HCT116 (cell line): ENCODE results near the gene STPG1. TPM values are rescaled to one million over a fixed set of nuclear protein-coding genes. Genes with fewer than 3 reads are reported as not detected.
A peak's percentile ranks its signal among the peaks of the same experiment; 100 is the strongest.

Source experiments
- ATAC-seq: fragments of 200-7000 bp; cut with Tn5 transposase; 2 replicates; pipeline ENCODE4 v1.9.1; 2020; ENCODE audit warnings: mild to moderate bottlenecking, moderate library complexity
- BruUV-seq: library from RNA; stranded (reverse); fragments of 400-500 nt; replicated peaks from 2 replicates; lab custom pipeline; 2021; lab: Mats Ljungman, UMichigan
- CTCF ChIA-PET: fragments of 300-600 bp; sonication (Branson Sonifier 250); formaldehyde crosslinking; loops from one replicate; lab custom pipeline; 2021; ENCODE audit warnings: antibody characterized with exemption; lab: Charles Lee
- POLR2A ChIA-PET: fragments of 300-600, 350-600 bp; sonication (Branson Sonifier 250); formaldehyde crosslinking; loops from one replicate; lab custom pipeline; 2021; ENCODE audit warnings: antibody characterized with exemption; lab: Charles Lee
- RAD21 ChIA-PET, 2 experiments: fragments of 300-600 bp; sonication (Branson Sonifier 250); formaldehyde crosslinking; loops; one replicate each; lab custom pipeline; 2023; ENCODE audit warnings: low total read pairs in 2 of 2; ENCODE audit not compliant: uncharacterized antibody in 2 of 2, unreplicated experiment in 2 of 2, low non-redundant PET in 1 of 2; lab: Charles Lee
- DNase-seq: peaks from one replicate; pipeline ENCODE4 v3.0.0-alpha.2; 2010; ENCODE audit warnings: low read depth, low spot score
- H2AFZ ChIP-seq: fragments of 200-600 bp; shearing (Covaris generic), sonication (generic); 2 replicates; pipeline ENCODE4 v1.6.1; 2017; ENCODE audit warnings: low read depth, mixed run types, mixed read lengths, antibody characterized with exemption, low read length; ENCODE audit not compliant: poor library complexity, severe bottlenecking
- H3K27ac ChIP-seq: 2 replicates; pipeline ENCODE4 v1.5.1; 2012; ENCODE audit warnings: low read depth, low read length
- H3K27me3 ChIP-seq: fragments of 200-600 bp; sonication (generic); 2 replicates; pipeline ENCODE4 v1.6.1; 2016; ENCODE audit warnings: mixed run types, low read length, mixed read lengths; ENCODE audit not compliant: insufficient read depth
- H3K36me3 ChIP-seq, 2 experiments: fragments of 200-500 bp in 1 of 2; fragments of 200-600 bp in 1 of 2; sonication (Bioruptor generic) in 1 of 2; sonication (generic) in 1 of 2; 2 replicates each; pipeline versions ENCODE4 v1.5.1 to v1.6.1; 2014 to 2016; ENCODE audit warnings: low read length in 2 of 2, inconsistent platforms in 1 of 2, mixed read lengths in 1 of 2, mixed run types in 1 of 2; ENCODE audit not compliant: insufficient read depth in 2 of 2, control insufficient read depth in 1 of 2
- H3K4me1 ChIP-seq, 2 experiments: fragments of 200-600 bp in 1 of 2; sonication (generic) in 1 of 2; 2 replicates each; pipeline versions ENCODE4 v1.5.1 to v1.6.1; 2012 to 2017; ENCODE audit warnings: low read length in 2 of 2, inconsistent platforms in 1 of 2, mild to moderate bottlenecking in 1 of 2, mixed read lengths in 1 of 2, mixed run types in 1 of 2, moderate library complexity in 1 of 2; ENCODE audit not compliant: insufficient read depth in 2 of 2, control insufficient read depth in 1 of 2
- H3K4me2 ChIP-seq: fragments of 200-600 bp; sonication (generic); 2 replicates; pipeline ENCODE4 v1.6.1; 2017; ENCODE audit warnings: mixed run types, low read length, mixed read lengths
- H3K4me3 ChIP-seq, 2 experiments: fragments of 200-600 bp in 1 of 2; sonication (generic) in 1 of 2; replicated peaks in 1 of 2; 2 replicates each; pipeline ENCODE4 v1.5.1; 2011 to 2016; ENCODE audit warnings: low read length in 2 of 2, control low read depth in 1 of 2, low read depth in 1 of 2, mild to moderate bottlenecking in 1 of 2, mixed read lengths in 1 of 2, mixed run types in 1 of 2
- H3K79me2 ChIP-seq: fragments of 200-600 bp; sonication (generic); 2 replicates; pipeline ENCODE4 v1.6.1; 2017; ENCODE audit warnings: mild to moderate bottlenecking, mixed run types, low read length, moderate library complexity, mixed read lengths; ENCODE audit not compliant: insufficient read depth
- H3K9ac ChIP-seq: fragments of 200-600 bp; sonication (generic); 2 replicates; pipeline ENCODE4 v1.6.1; 2016; ENCODE audit warnings: low read length, mixed read lengths
- H3K9me2 ChIP-seq: fragments of 200-600 bp; sonication (generic), shearing (Covaris generic); 2 replicates; pipeline ENCODE4 v1.6.1; 2017; ENCODE audit warnings: mixed run types, mild to moderate bottlenecking, moderate library complexity; ENCODE audit not compliant: insufficient read depth
- H3K9me3 ChIP-seq, 2 experiments: fragments of 200-500 bp in 1 of 2; fragments of 200-600 bp in 1 of 2; sonication (Bioruptor generic) in 1 of 2; sonication (generic) in 1 of 2; 2 replicates each; pipeline ENCODE4 v1.6.1; 2014 to 2017; ENCODE audit warnings: low read length in 2 of 2, mixed read lengths in 2 of 2, inconsistent platforms in 1 of 2, low read depth in 1 of 2, mild to moderate bottlenecking in 1 of 2, mixed run types in 1 of 2, moderate library complexity in 1 of 2; ENCODE audit not compliant: control insufficient read depth in 1 of 2, insufficient read depth in 1 of 2
- H4K20me1 ChIP-seq: fragments of 200-600 bp; sonication (generic), shearing (Covaris generic); 2 replicates; pipeline ENCODE4 v1.6.1; 2017; ENCODE audit warnings: mixed run types, mild to moderate bottlenecking, moderate library complexity; ENCODE audit not compliant: insufficient read depth
- CEBPB ChIP-seq: IDR thresholded peaks from 2 replicates; pipeline ENCODE4 v1.6.1; 2012; ENCODE audit warnings: low read depth
- CTCF ChIP-seq, 3 experiments: fragments of 200-600 bp in 1 of 3; sonication (generic) in 1 of 3; IDR thresholded peaks in 2 of 3; conservative IDR thresholded peaks in 1 of 3; 2 replicates each; pipeline ENCODE4 v1.5.1; 2012 to 2017; ENCODE audit warnings: low read depth in 2 of 3, low read length in 2 of 3, antibody characterized with exemption in 1 of 3, borderline replicate concordance in 1 of 3, control low read depth in 1 of 3, mild to moderate bottlenecking in 1 of 3, mixed read lengths in 1 of 3, mixed run types in 1 of 3, moderate library complexity in 1 of 3; ENCODE audit not compliant: insufficient read depth in 1 of 3
- EZH2 ChIP-seq: fragments of 200-600 bp; sonication (generic); IDR thresholded peaks from 2 replicates; pipeline ENCODE4 v1.6.1; 2017; ENCODE audit warnings: antibody characterized with exemption, mixed run types
- POLR2A ChIP-seq: IDR thresholded peaks from 2 replicates; pipeline ENCODE4 v1.7.0; 2011; ENCODE audit warnings: borderline replicate concordance; ENCODE audit not compliant: insufficient read depth, insufficient read length; ENCODE audit errors: extremely low read depth
- SIN3A ChIP-seq: IDR thresholded peaks from 2 replicates; pipeline ENCODE4 v1.6.1; 2012; ENCODE audit warnings: low read depth
- YY1 ChIP-seq: IDR thresholded peaks from 2 replicates; pipeline ENCODE4 v1.6.1; 2011; ENCODE audit warnings: low read length, low read depth, moderate library complexity, mild to moderate bottlenecking; ENCODE audit not compliant: insufficient replicate concordance; ENCODE audit errors: extremely low read depth
- ZFX ChIP-seq: fragments of 450-650 bp; IDR thresholded peaks from 2 replicates; pipeline ENCODE4 v1.6.1; 2017
- intact Hi-C: fragments of 100-400 bp; cut with micrococcal nuclease; formaldehyde crosslinking; loops from 2 replicates; pipeline ENCODE4 v1.10.0; 2022
- total RNA-seq: library from RNA; stranded (reverse); gene quantifications from one replicate; pipeline ENCODE4 v1.2.1, GENCODE V29; 2021; ENCODE audit not compliant: unreplicated experiment

The STPG1 gene
- total RNA-seq, 1 experiment from 2014 or later: 13.4 TPM

- TF ChIP-seq CEBPB (peak; percentile 50), ZFX (peak; percentile 74), EZH2 (no peak), SIN3A (peak; percentile 92), POLR2A (no peak), YY1 (peak; percentile 9)
Observed at GRCh38 chr1:24321697-24322469, 91.7 kb downstream of the STPG1 start (continued).

GRCh38 chr1:24321126-24321525 lies 92.5 kb downstream of the STPG1 start:
- peak overlapping the region; percentile 49 to 63 for H3K4me3 ChIP-seq
- peak overlapping the region; percentile 92 for H3K4me2 ChIP-seq
- TF ChIP-seq YY1 (no peak), CTCF (IDR thresholded peaks at IDR 0.05 in 2 of 3, conservative IDR thresholded peaks at IDR 0.05 in 1 of 3; ENCODE audit: borderline replicate concordance in 1 of 3, insufficient read depth in 1 of 3, low read depth in 2 of 3, low read length in 2 of 3) (0 out of 6 replicates have a peak, but pooled peaks of 1 of the 3 experiments have one; percentile 8)
- TF ChIP-seq, all 23 proteins: peak for 1
- Histone ChIP-seq H3K27ac (no peak overlapping the region; the same call in 1 of the 2 replicates), H3K36me3 (no peaks in the 10 kb centered on the region), H3K9ac (peak overlapping the region; percentile 66), H3K79me2 (no peaks in the 10 kb centered on the region), H4K20me1 (no peaks in the 10 kb centered on the region), H3K9me2 (no peaks in the 10 kb centered on the region), H2AFZ (no peak overlapping the region), H3K9me3 (no peaks in the 10 kb centered on the region), H3K4me1 (peaks cover 47 to 93% of the 10 kb centered on the region in 2 experiments), H3K27me3 (peaks cover 66% of the 10 kb centered on the region)
- intact Hi-C loops: loop anchor here (5.0 kb wide), 2 partner anchors 71 to 119 kb away; no protein-coding TSS in a partner anchor
- BruUV-seq: no TSS peak
- no peak for DNase-seq
- ChIA-PET POLR2A (no interaction called here), CTCF (interaction anchor here (1.7 to 1.9 kb wide), 2 partner anchors 119 to 122 kb away, joined by 7 to 13 read pairs; no protein-coding TSS in a partner anchor), RAD21 (interaction anchor here in 1 of 2 experiments (1.5 kb wide), 1 partner anchor 70 kb away, joined by 3 read pairs; no protein-coding TSS in a partner anchor)
- no peak for ATAC-seq
